RCC 7860 (cell line): ENCODE measurements around the gene TTLL5.
"Not testable (repeated sequence)": the region's sequence is repeated elsewhere in the genome, so short reads cannot be mapped to it uniquely, and the experiment has no call there.

Experiments used
- DNase-seq: peaks from one replicate; pipeline ENCODE4 v3.0.0-alpha.2; 2015; ENCODE audit warnings: low spot score
- FAIRE-seq: peaks from 2 replicates; lab custom pipeline; 2012; peaks lifted over from hg19 to GRCh38; lab: Jason Lieb, UNC

The TTLL5 gene

GRCh38 chr14:75829316-75829715, 168.3 kb downstream of the TTLL5 start:
- FAIRE-seq, result no peak

GRCh38 chr14:75831455-75831854, 170.4 kb downstream of the TTLL5 start:
- FAIRE-seq, result no peak
- DNase-seq, result no peak

More at GRCh38 chr14:75829316-75829715, 168.3 kb downstream of the TTLL5 start:
- DNase-seq, result no peak

GRCh38 chr14:75831952-75832351, 170.9 kb downstream of the TTLL5 start:
- DNase-seq (no peak), FAIRE-seq (no peak)

- DNase-seq, result no peak
These were observed 171.7 kb downstream of the TTLL5 start for GRCh38 chr14:75832621-75833297.

GRCh38 chr14:75833326-75834020, 172.4 kb downstream of the TTLL5 start:
- DNase-seq (no peak), FAIRE-seq (no peak)

More at GRCh38 chr14:75832621-75833297, 171.7 kb downstream of the TTLL5 start:
- no peak for FAIRE-seq

- FAIRE-seq, result no peak
- no peak for DNase-seq
These were observed 174.2 kb downstream of the TTLL5 start for GRCh38 chr14:75835156-75835725.

- DNase-seq (no peak), FAIRE-seq (no peak)
These were observed 174.7 kb downstream of the TTLL5 start for GRCh38 chr14:75835737-75836136.

GRCh38 chr14:75837151-75837787, 176.2 kb downstream of the TTLL5 start:
- DNase-seq, result no peak
- no peak for FAIRE-seq

- DNase-seq (no peak), FAIRE-seq (no peak)
These were observed 179.9 kb downstream of the TTLL5 start for GRCh38 chr14:75840911-75841310.

- no peak for FAIRE-seq
- DNase-seq, result no peak
These were observed 181.5 kb downstream of the TTLL5 start for GRCh38 chr14:75842551-75842950.

GRCh38 chr14:75844486-75844885, 183.4 kb downstream of the TTLL5 start:
- no peak for FAIRE-seq

GRCh38 chr14:75845136-75845804, 184.2 kb downstream of the TTLL5 start:
- DNase-seq (no peak), FAIRE-seq (no peak)

More at GRCh38 chr14:75844486-75844885, 183.4 kb downstream of the TTLL5 start:
- DNase-seq, result no peak

GRCh38 chr14:75846694-75847093, 185.6 kb downstream of the TTLL5 start:
- not testable (repeated sequence) for FAIRE-seq, DNase-seq

GRCh38 chr14:75847584-75847983, 186.5 kb downstream of the TTLL5 start:
- no peak for DNase-seq
- FAIRE-seq, result no peak

- FAIRE-seq (no peak), DNase-seq (no peak)
These were observed 187.3 kb downstream of the TTLL5 start for GRCh38 chr14:75848167-75848913.

- DNase-seq, result no peak
- no peak for FAIRE-seq
These were observed 188.4 kb downstream of the TTLL5 start for GRCh38 chr14:75849300-75849895.

GRCh38 chr14:75851574-75851866, 190.5 kb downstream of the TTLL5 start:
- FAIRE-seq (no peak), DNase-seq (no peak)

GRCh38 chr14:75854111-75854799, 193.2 kb downstream of the TTLL5 start:
- FAIRE-seq (no peak), DNase-seq (no peak)

GRCh38 chr14:75857199-75857598, 196.2 kb downstream of the TTLL5 start:
- DNase-seq (no peak), FAIRE-seq (no peak)
